ENCODE measurements around the gene WDR26. TPM values are rescaled to one million over a fixed set of nuclear protein-coding genes. Genes with fewer than 3 reads are reported as not detected.

WDR26 gene
- total RNA-seq, 2 experiments from 2014 or later: 61.4 to 62.3 TPM

GRCh38 chr1:224450159-224450558 is 15.6 kb upstream of the WDR26 start:
- no peak overlapping the region for H3K4me3 Mint-ChIP-seq
- H3K4me1 Mint-ChIP-seq: peaks cover 32% of the 10 kb centered on the region
- no peak overlapping the region for H3K27ac Mint-ChIP-seq
- H3K36me3 Mint-ChIP-seq: peaks cover 14% of the 10 kb centered on the region
- no peak for DNase-seq
- no peaks in the 10 kb centered on the region for H3K9me3 Mint-ChIP-seq
- no peaks in the 10 kb centered on the region for H3K27me3 Mint-ChIP-seq

- Mint-ChIP-seq H3K4me1 (peaks cover 27% of the 10 kb centered on the region), H3K27me3 (no peaks in the 10 kb centered on the region), H3K36me3 (peaks cover 14% of the 10 kb centered on the region), H3K4me3 (no peak overlapping the region), H3K27ac (no peak overlapping the region), H3K9me3 (no peaks in the 10 kb centered on the region)
- DNase-seq: no peak
These were observed 13.9 kb upstream of the WDR26 start for GRCh38 chr1:224448453-224449017.

GRCh38 chr1:224447971-224448370 is 13.4 kb upstream of the WDR26 start:
- H3K27ac Mint-ChIP-seq: no peak overlapping the region
- no peak overlapping the region for H3K4me3 Mint-ChIP-seq
- no peaks in the 10 kb centered on the region for H3K27me3 Mint-ChIP-seq
- H3K9me3 Mint-ChIP-seq: no peaks in the 10 kb centered on the region
- H3K4me1 Mint-ChIP-seq: peaks cover 27% of the 10 kb centered on the region
- DNase-seq: no peak
- H3K36me3 Mint-ChIP-seq: peaks cover 12% of the 10 kb centered on the region

GRCh38 chr1:224447251-224447650 is 12.7 kb upstream of the WDR26 start:
- no peak for DNase-seq
- H3K4me3 Mint-ChIP-seq: no peak overlapping the region
- H3K4me1 Mint-ChIP-seq: peaks cover 28% of the 10 kb centered on the region
- H3K9me3 Mint-ChIP-seq: no peaks in the 10 kb centered on the region
- H3K27ac Mint-ChIP-seq: no peak overlapping the region
- H3K36me3 Mint-ChIP-seq: peaks cover 12% of the 10 kb centered on the region
- H3K27me3 Mint-ChIP-seq: no peaks in the 10 kb centered on the region

GRCh38 chr1:224438989-224439388 is 4.4 kb upstream of the WDR26 start:
- Mint-ChIP-seq H3K36me3 (no peaks in the 10 kb centered on the region), H3K9me3 (no peaks in the 10 kb centered on the region), H3K27ac (no peak overlapping the region), H3K27me3 (no peaks in the 10 kb centered on the region), H3K4me1 (peaks cover 17% of the 10 kb centered on the region), H3K4me3 (no peak overlapping the region)
- no peak for DNase-seq

GRCh38 chr1:224435999-224436398 is 1.4 kb upstream of the WDR26 start:
- DNase-seq: no peak
- peaks cover 33% of the 10 kb centered on the region for H3K4me1 Mint-ChIP-seq
- H3K27me3 Mint-ChIP-seq: no peaks in the 10 kb centered on the region
- peak overlapping the region; percentile 90 for H3K4me3 Mint-ChIP-seq
- H3K27ac Mint-ChIP-seq: peak overlapping the region; percentile 95
- peaks cover 18% of the 10 kb centered on the region for H3K36me3 Mint-ChIP-seq
- no peaks in the 10 kb centered on the region for H3K9me3 Mint-ChIP-seq

GRCh38 chr1:224435318-224435763 is 744 bp upstream of the WDR26 start:
- no peaks in the 10 kb centered on the region for H3K27me3 Mint-ChIP-seq
- peaks cover 38% of the 10 kb centered on the region for H3K4me1 Mint-ChIP-seq
- H3K36me3 Mint-ChIP-seq: peaks cover 24% of the 10 kb centered on the region
- H3K27ac Mint-ChIP-seq: peak overlapping the region; percentile 95
- no peak for DNase-seq
- peak overlapping the region; percentile 90 for H3K4me3 Mint-ChIP-seq
- H3K9me3 Mint-ChIP-seq: no peaks in the 10 kb centered on the region

- H3K4me1 Mint-ChIP-seq: peaks cover 43% of the 10 kb centered on the region
These were observed 610 bp downstream of the WDR26 start for GRCh38 chr1:224433701-224434672.

GRCh38 chr1:224433041-224433691 is 1.4 kb downstream of the WDR26 start:
- Mint-ChIP-seq H3K4me3 (peak overlapping the region; percentile 84), H3K27ac (peak overlapping the region; percentile 73), H3K4me1 (peaks cover 43% of the 10 kb centered on the region), H3K27me3 (no peaks in the 10 kb centered on the region), H3K36me3 (peaks cover 29% of the 10 kb centered on the region), H3K9me3 (no peaks in the 10 kb centered on the region)
- no peak for DNase-seq

More at GRCh38 chr1:224433701-224434672, 610 bp downstream of the WDR26 start:
- H3K27ac Mint-ChIP-seq: peak overlapping the region; percentile 73
- H3K27me3 Mint-ChIP-seq: no peaks in the 10 kb centered on the region
- no peaks in the 10 kb centered on the region for H3K9me3 Mint-ChIP-seq
- peak; percentile 49 for DNase-seq
- peak overlapping the region; percentile 84 for H3K4me3 Mint-ChIP-seq
- peaks cover 26% of the 10 kb centered on the region for H3K36me3 Mint-ChIP-seq

- H3K36me3 Mint-ChIP-seq: peaks cover 29% of the 10 kb centered on the region
- peak overlapping the region; percentile 84 for H3K4me3 Mint-ChIP-seq
- peaks cover 47% of the 10 kb centered on the region for H3K4me1 Mint-ChIP-seq
These were observed 1.9 kb downstream of the WDR26 start for GRCh38 chr1:224432672-224433040.

GRCh38 chr1:224432146-224432545 is 2.5 kb downstream of the WDR26 start:
- Mint-ChIP-seq H3K4me3 (peak overlapping the region; percentile 84), H3K36me3 (peaks cover 32% of the 10 kb centered on the region), H3K4me1 (peaks cover 49% of the 10 kb centered on the region), H3K9me3 (no peaks in the 10 kb centered on the region), H3K27me3 (no peaks in the 10 kb centered on the region), H3K27ac (peak overlapping the region; percentile 73)
- no peak for DNase-seq

More at GRCh38 chr1:224432672-224433040, 1.9 kb downstream of the WDR26 start:
- Mint-ChIP-seq H3K27ac (peak overlapping the region; percentile 73), H3K9me3 (no peaks in the 10 kb centered on the region), H3K27me3 (no peaks in the 10 kb centered on the region)
- no peak for DNase-seq

GRCh38 chr1:224431726-224432125 is 2.9 kb downstream of the WDR26 start:
- Mint-ChIP-seq H3K9me3 (no peaks in the 10 kb centered on the region), H3K27ac (peak overlapping the region; percentile 68), H3K4me3 (peak overlapping the region; percentile 84), H3K27me3 (no peaks in the 10 kb centered on the region), H3K4me1 (peaks cover 45% of the 10 kb centered on the region), H3K36me3 (peaks cover 32% of the 10 kb centered on the region)
- DNase-seq: no peak

- DNase-seq: no peak
- Mint-ChIP-seq H3K4me1 (peaks cover 45% of the 10 kb centered on the region), H3K4me3 (peak overlapping the region; percentile 61), H3K9me3 (no peaks in the 10 kb centered on the region), H3K36me3 (peaks cover 34% of the 10 kb centered on the region), H3K27ac (peak overlapping the region; percentile 79), H3K27me3 (no peaks in the 10 kb centered on the region)
These were observed 4.0 kb downstream of the WDR26 start for GRCh38 chr1:224430511-224431113.

- H3K27ac Mint-ChIP-seq: no peak overlapping the region
- no peak for DNase-seq
- peaks cover 51% of the 10 kb centered on the region for H3K4me1 Mint-ChIP-seq
- peaks cover 39% of the 10 kb centered on the region for H3K36me3 Mint-ChIP-seq
- no peaks in the 10 kb centered on the region for H3K27me3 Mint-ChIP-seq
- H3K9me3 Mint-ChIP-seq: no peaks in the 10 kb centered on the region
- H3K4me3 Mint-ChIP-seq: no peak overlapping the region
These were observed 4.8 kb downstream of the WDR26 start for GRCh38 chr1:224429616-224430326.

All from activated naive CD8-positive, alpha-beta T cell treated with anti-CD3 and anti-CD28 coated beads for 36 hours (primary cell).